ENCODE results near the gene MEX3A. TPM values are rescaled to one million over a fixed set of nuclear protein-coding genes. Genes with fewer than 3 reads are reported as not detected.
"Not testable (repeated sequence)": the region's sequence is repeated elsewhere in the genome, so short reads cannot be mapped to it uniquely, and the experiment has no call there.

Gene MEX3A
- total and polyA plus RNA-seq, 2 of the 8 experiments (the other 6 are each of a cell fraction or from before 2014, with no cell fraction given), result 34.1 to 52.4 TPM

- not testable (repeated sequence) for H4K5ac ChIP-seq (ENCODE audit: insufficient read length, low read depth, low read length); H2BK20ac ChIP-seq (ENCODE audit: low read length); H4K91ac ChIP-seq (replicated peaks; ENCODE audit: insufficient read length, low read length); H4K20me1 ChIP-seq (replicated peaks in 1 of 2; ENCODE audit: control insufficient read depth in 1 of 2, insufficient read depth in 2 of 2, low read length in 2 of 2); H2BK5ac ChIP-seq (ENCODE audit: low read depth, low read length); H3K23ac ChIP-seq (ENCODE audit: insufficient read length); H2BK15ac ChIP-seq (ENCODE audit: low read length); H3K9me3 ChIP-seq (ENCODE audit: insufficient read depth in 2 of 2, low read depth in 1 of 2, low read length in 1 of 2); H3K4me2 ChIP-seq (ENCODE audit: insufficient read depth in 1 of 2, low read depth in 2 of 2, low read length in 2 of 2); H3K4me3 ChIP-seq (ENCODE audit: extremely low read depth in 1 of 4, insufficient read depth in 2 of 4, low read depth in 3 of 4, low read length in 4 of 4); H3K18ac ChIP-seq (ENCODE audit: extremely low read depth, low read length); H3K14ac ChIP-seq (ENCODE audit: insufficient read length); H3K4ac ChIP-seq (replicated peaks; ENCODE audit: insufficient read length, low read depth, low read length); H2BK12ac ChIP-seq (ENCODE audit: low read depth, low read length); FAIRE-seq; H3K56ac ChIP-seq (replicated peaks; ENCODE audit: insufficient read length, low read depth, low read length); H3K27ac ChIP-seq (ENCODE audit: low read depth, low read length); H3K23me2 ChIP-seq (ENCODE audit: low read depth, low read length); H2AK5ac ChIP-seq (ENCODE audit: low read depth, low read length); H3K36me3 ChIP-seq (ENCODE audit: control insufficient read depth in 2 of 4, insufficient read depth in 4 of 4, low read length in 3 of 4); H2BK120ac ChIP-seq (replicated peaks; ENCODE audit: low read depth, low read length); H4K8ac ChIP-seq (ENCODE audit: extremely low read depth, insufficient read depth, low read length); H2AFZ ChIP-seq (ENCODE audit: low read length); H3K9ac ChIP-seq (replicated peaks in 1 of 4; ENCODE audit: extremely low read depth in 1 of 4, low read depth in 3 of 4, low read length in 3 of 4); H3K79me1 ChIP-seq (ENCODE audit: low read depth, low read length); DNase-seq (ENCODE audit: low read depth in 1 of 2, low spot score in 2 of 2); H3K27me3 ChIP-seq (replicated peaks in 1 of 4; ENCODE audit: control insufficient read depth in 3 of 4, extremely low read depth in 1 of 4, insufficient read depth in 3 of 4, low read length in 3 of 4)
- POLR2A ChIA-PET (ENCODE audit: partially characterized antibody), result interaction anchor here (1.1 to 28.0 kb wide), 5 partner anchors 8 to 139 kb away, joined by 3 to 763 read pairs (median 4); partner anchors contain the start of gene MEX3A
- Histone ChIP-seq H3K79me2 (ENCODE audit: control insufficient read depth in 1 of 2, insufficient read depth in 2 of 2, low read length in 2 of 2) (peaks cover 0 to 12% of the 10 kb centered on the region in 2 experiments; a peak in 1 of 4 replicates), H3K4me1 (replicated peaks in 1 of 4; ENCODE audit: control insufficient read depth in 3 of 4, insufficient read depth in 4 of 4, low read length in 3 of 4) (peaks cover 7 to 24% (median 20%) of the 10 kb centered on the region in 4 experiments)
- CTCF ChIA-PET (ENCODE audit: partially characterized antibody), result interaction anchor here (1.6 to 42.4 kb wide), 4 partner anchors 4 to 25 kb away, joined by 4 to 1994 read pairs (median 261); partner anchors contain the start of genes LMNA and MEX3A
- 80% methylated on average over 4 of the region's 4 CpGs; no CpG with 5 or more reads in 1 of the 2 experiments for WGBS, 2 experiments (ENCODE audit: extremely low coverage in 1 of 2, insufficient coverage in 1 of 2, insufficient read length in 1 of 2, insufficient replicate concordance in 2 of 2, low coverage in 1 of 2, low lambda C conversion rate in 2 of 2, missing lambda C conversion rate in 1 of 2)
These were observed 38.7 kb upstream of the MEX3A start for GRCh38 chr1:156121005-156121404.

Data from H1 (cell line).